ENCODE measurements around the gene GFAP. TPM values are rescaled to one million over a fixed set of nuclear protein-coding genes. Genes with fewer than 3 reads are reported as not detected.

GFAP gene
- total RNA-seq, 1 experiment from 2014 or later = 1.2 TPM

- no CpG with 5 or more reads among the region's 2 CpGs for WGBS (ENCODE audit: extremely low coverage, insufficient read length, low lambda C conversion rate)
- no peak overlapping the region for H2BK15ac ChIP-seq (ENCODE audit: low read depth, low read length)
- no peak overlapping the region for H3K27ac ChIP-seq (ENCODE audit: insufficient read length, low read depth, low read length)
- H3K23ac ChIP-seq (ENCODE audit: insufficient read length, low read depth, low read length) = no peak overlapping the region
- TF ChIP-seq CTCF (conservative IDR thresholded peaks at IDR 0.05) = no peak
- no peak overlapping the region for H3K18ac ChIP-seq (ENCODE audit: insufficient read length, low read depth, low read length)
- no peak overlapping the region for H3K4ac ChIP-seq (ENCODE audit: low read depth, low read length)
- H4K8ac ChIP-seq (replicated peaks; ENCODE audit: insufficient read length, low read depth, low read length) = no peak overlapping the region
- peaks cover 4% of the 10 kb centered on the region for H3K79me1 ChIP-seq (ENCODE audit: insufficient read depth, low read depth, low read length, poor library complexity, severe bottlenecking)
- H3K4me1 Mint-ChIP-seq = no peaks in the 10 kb centered on the region
- H3K9me3 ChIP-seq (ENCODE audit: control insufficient read depth, low read depth, low read length) = no peaks in the 10 kb centered on the region
- no peaks in the 10 kb centered on the region for H3K9me3 Mint-ChIP-seq
- no peak overlapping the region for H2BK120ac ChIP-seq (ENCODE audit: low read depth, low read length, poor library complexity, severe bottlenecking)
- H3T11ph ChIP-seq (ENCODE audit: low read length) = no peak overlapping the region
- H2AK5ac ChIP-seq (ENCODE audit: insufficient read length, low read length) = no peak overlapping the region
- no peaks in the 10 kb centered on the region for H3K23me2 ChIP-seq (ENCODE audit: insufficient read length, low read depth, low read length, poor library complexity, severe bottlenecking)
- no peak overlapping the region for H2BK5ac ChIP-seq (ENCODE audit: insufficient read length, low read length)
- no peak overlapping the region for H3K4me2 ChIP-seq (ENCODE audit: insufficient read depth, insufficient read length, low read length)
- no peak overlapping the region for H2BK12ac ChIP-seq (ENCODE audit: insufficient read length, low read depth, low read length)
- H3K79me2 ChIP-seq (ENCODE audit: insufficient read depth, low read length) = no peaks in the 10 kb centered on the region
- H4K20me1 ChIP-seq (ENCODE audit: control insufficient read depth, insufficient read depth, insufficient read length) = no peaks in the 10 kb centered on the region
- H3K14ac ChIP-seq (ENCODE audit: insufficient read depth, low read length) = no peak overlapping the region
- no peaks in the 10 kb centered on the region for H3K4me1 ChIP-seq (ENCODE audit: insufficient read depth, low read length)
- no peak overlapping the region for H2BK20ac ChIP-seq (ENCODE audit: low read depth, low read length, poor library complexity, severe bottlenecking)
- H3K9ac ChIP-seq (ENCODE audit: extremely low read depth, insufficient read length, low read length) = no peak overlapping the region
- no peak overlapping the region for H3K27ac Mint-ChIP-seq
- no peak overlapping the region for H4K5ac ChIP-seq (ENCODE audit: insufficient read length, low read depth, low read length)
- H4K91ac ChIP-seq (ENCODE audit: insufficient read length, low read depth, low read length) = no peak overlapping the region
- no peak overlapping the region for H3K4me3 Mint-ChIP-seq
- H3K27me3 Mint-ChIP-seq (ENCODE audit: low read depth) = no peaks in the 10 kb centered on the region
- no peak overlapping the region for H3K56ac ChIP-seq (ENCODE audit: insufficient read length, low read depth, low read length)
- no peak overlapping the region for H2AFZ ChIP-seq (ENCODE audit: low read length)
- H3K27me3 ChIP-seq (ENCODE audit: insufficient read depth, low read length) = no peaks in the 10 kb centered on the region
- no peak for DNase-seq
- H3K36me3 Mint-ChIP-seq (ENCODE audit: insufficient read depth in 1 of 3, low read depth in 3 of 3) = peaks cover 34 to 60% (median 57%) of the 10 kb centered on the region in 3 experiments; a peak in 6 of 7 replicates
Measured at GRCh38 chr17:44884941-44885340, 30.4 kb downstream of the GFAP start.
